WTC11 (cell line): Measurements from ENCODE around the gene SOX5. TPM values are rescaled to one million over a fixed set of nuclear protein-coding genes. Genes with fewer than 3 reads are reported as not detected.

Source experiments
- ATAC-seq: fragments of 200-7000 bp; cut with Tn5 transposase; 2 replicates; pipeline ENCODE4 v1.10.0; 2021; ENCODE audit warnings: mild to moderate bottlenecking, moderate library complexity
- CTCF ChIA-PET: fragments of 300-600 bp; sonication (Branson Sonifier 250); formaldehyde crosslinking; loops from one replicate; lab custom pipeline; 2021; ENCODE audit warnings: antibody characterized with exemption; lab: Charles Lee
- POLR2A ChIA-PET: fragments of 350-600 bp; sonication (Branson Sonifier 250); formaldehyde crosslinking; loops from one replicate; lab custom pipeline; 2021; ENCODE audit warnings: antibody characterized with exemption; lab: Charles Lee
- DNase-seq: peaks from one replicate; pipeline ENCODE4 v3.0.0; 2021; ENCODE audit warnings: low spot score
- H3K27ac Mint-ChIP-seq: 2 replicates; pipeline ENCODE4 v1.8.0; 2021; ENCODE audit warnings: mixed read lengths
- H3K27me3 Mint-ChIP-seq: 2 replicates; pipeline ENCODE4 v1.8.0; 2021; ENCODE audit warnings: low read depth, mild to moderate bottlenecking, moderate library complexity, mixed read lengths
- H3K36me3 Mint-ChIP-seq: 2 replicates; pipeline ENCODE4 v1.8.0; 2021; ENCODE audit warnings: mixed read lengths
- H3K4me1 Mint-ChIP-seq: 2 replicates; pipeline ENCODE4 v1.8.0; 2022; ENCODE audit warnings: mixed read lengths
- H3K4me3 Mint-ChIP-seq: 2 replicates; pipeline ENCODE4 v1.8.0; 2021; ENCODE audit warnings: mild to moderate bottlenecking, moderate library complexity, mixed read lengths
- H3K9me3 Mint-ChIP-seq: 2 replicates; pipeline ENCODE4 v1.8.0; 2021; ENCODE audit warnings: mixed read lengths
- CTCF ChIP-seq: fragments of 200-600 bp; IDR thresholded peaks from 2 replicates; pipeline ENCODE4 v1.8.0; 2022; ENCODE audit warnings: antibody characterized with exemption
- ELF4 ChIP-seq: sonication (generic); formaldehyde crosslinking; IDR thresholded peaks from 2 replicates; pipeline ENCODE4 v1.8.1; 2022; ENCODE audit warnings: low read depth, mild to moderate bottlenecking, moderate library complexity, missing genetic modification reagents
- ESRRA ChIP-seq: sonication (generic); formaldehyde crosslinking; IDR thresholded peaks from 2 replicates; pipeline ENCODE4 v1.8.1; 2022; ENCODE audit warnings: mild to moderate bottlenecking, missing genetic modification reagents, borderline replicate concordance
- FOXK1 ChIP-seq: sonication (generic); formaldehyde crosslinking; IDR thresholded peaks from 2 replicates; pipeline ENCODE4 v1.8.0; 2022; ENCODE audit warnings: mild to moderate bottlenecking, moderate library complexity, missing genetic modification reagents
- GABPB1 ChIP-seq: sonication (generic); formaldehyde crosslinking; IDR thresholded peaks from 2 replicates; pipeline ENCODE4 v1.8.1; 2023; ENCODE audit warnings: mild to moderate bottlenecking, missing genetic modification reagents
- GRHL2 ChIP-seq: fragments of 250-450 bp; sonication (Bioruptor Pico); IDR thresholded peaks from 2 replicates; pipeline ENCODE4 v1.8.0; 2022; ENCODE audit warnings: mild to moderate bottlenecking, moderate library complexity; ENCODE audit not compliant: insufficient replicate concordance, severe bottlenecking
- IRF2 ChIP-seq: sonication (generic); formaldehyde crosslinking; IDR thresholded peaks from 2 replicates; pipeline ENCODE4 v1.8.0; 2022; ENCODE audit warnings: low read depth, missing genetic modification reagents, borderline replicate concordance
- JAZF1 ChIP-seq: fragments of 250-450 bp; sonication (Bioruptor Pico); IDR thresholded peaks from 2 replicates; pipeline ENCODE4 v1.9.0; 2021; ENCODE audit warnings: moderate library complexity, mild to moderate bottlenecking, inconsistent platforms
- MAX ChIP-seq: sonication (generic); formaldehyde crosslinking; IDR thresholded peaks from 2 replicates; pipeline ENCODE4 v1.8.0; 2022; ENCODE audit warnings: mild to moderate bottlenecking, missing genetic modification reagents
- MLX ChIP-seq: sonication (generic); formaldehyde crosslinking; IDR thresholded peaks from 2 replicates; pipeline ENCODE4 v1.8.1; 2023; ENCODE audit warnings: mild to moderate bottlenecking, missing genetic modification reagents, moderate library complexity
- NFATC4 ChIP-seq: fragments of 250-450 bp; sonication (Bioruptor Pico); IDR thresholded peaks from 2 replicates; pipeline ENCODE4 v1.9.0; 2021; ENCODE audit warnings: mild to moderate bottlenecking
- NR1H2 ChIP-seq: sonication (generic); formaldehyde crosslinking; IDR thresholded peaks from 2 replicates; pipeline ENCODE4 v1.9.0; 2021; ENCODE audit warnings: mild to moderate bottlenecking, moderate library complexity, missing genetic modification reagents
- SMAD4 ChIP-seq: sonication (generic); formaldehyde crosslinking; IDR thresholded peaks from 2 replicates; pipeline ENCODE4 v1.8.0; 2022; ENCODE audit warnings: mild to moderate bottlenecking, missing genetic modification reagents
- SP1 ChIP-seq: sonication (generic); formaldehyde crosslinking; conservative IDR thresholded peaks from 2 replicates; pipeline ENCODE4 v1.8.1; 2022; ENCODE audit warnings: missing genetic modification reagents
- TEAD1 ChIP-seq: sonication (generic); formaldehyde crosslinking; IDR thresholded peaks from 2 replicates; pipeline ENCODE4 v1.8.0; 2022; ENCODE audit warnings: mild to moderate bottlenecking, missing genetic modification reagents
- ZNF121 ChIP-seq: sonication (generic); formaldehyde crosslinking; IDR thresholded peaks from 2 replicates; pipeline ENCODE4 v1.8.0; 2023; ENCODE audit warnings: missing genetic modification reagents
- ZNF416 ChIP-seq: fragments of 250-450 bp; sonication (Bioruptor Pico); IDR thresholded peaks from 2 replicates; pipeline ENCODE4 v1.9.0; 2021; ENCODE audit warnings: mild to moderate bottlenecking, inconsistent platforms
- ZNF512 ChIP-seq: sonication (generic); formaldehyde crosslinking; IDR thresholded peaks from 2 replicates; pipeline ENCODE4 v1.8.1; 2022; ENCODE audit warnings: missing genetic modification reagents, borderline replicate concordance
- total RNA-seq: library from RNA; stranded (reverse); gene quantifications from 3 replicates; pipeline ENCODE4 v1.2.3, GENCODE V29; 2021
- TF ChIP-seq, protein P1 (sequence below): sonication (generic); formaldehyde crosslinking; IDR thresholded peaks from 2 replicates; pipeline ENCODE4 v1.8.1; 2022; ENCODE audit warnings: mild to moderate bottlenecking, missing genetic modification reagents, moderate library complexity, borderline replicate concordance
- TF ChIP-seq, protein P2 (sequence below): fragments of 250-450 bp; sonication (Bioruptor Pico); IDR thresholded peaks from 2 replicates; pipeline ENCODE4 v1.9.0; 2021; ENCODE audit warnings: mild to moderate bottlenecking
- TF ChIP-seq, protein P3 (sequence below): sonication (generic); formaldehyde crosslinking; IDR thresholded peaks from 2 replicates; pipeline ENCODE4 v1.8.1; 2023; ENCODE audit warnings: mild to moderate bottlenecking, missing genetic modification reagents, borderline replicate concordance
- TF ChIP-seq, protein P4 (sequence below): sonication (generic); formaldehyde crosslinking; IDR thresholded peaks from 2 replicates; pipeline ENCODE4 v1.8.0; 2023; ENCODE audit warnings: missing genetic modification reagents

SOX5 gene
- total RNA-seq, 1 experiment from 2014 or later: 2.3 TPM

- TF ChIP-seq ESRRA (CRISPR knock-in tag): no peak
Measured at GRCh38 chr12:23503544-23503943, 445.9 kb downstream of the SOX5 start (continued).

GRCh38 chr12:23502259-23502658, 447.2 kb downstream of the SOX5 start:
- H3K4me3 Mint-ChIP-seq: no peak overlapping the region
- POLR2A ChIA-PET: no interaction called here
- TF ChIP-seq TEAD1 (no peak), GABPB1 (CRISPR knock-in tag) (no peak), ELF4 (CRISPR knock-in tag) (no peak), FOXK1 (CRISPR knock-in tag) (no peak), JAZF1 (CRISPR knock-in tag) (no peak)
- TF ChIP-seq, protein P1, sequence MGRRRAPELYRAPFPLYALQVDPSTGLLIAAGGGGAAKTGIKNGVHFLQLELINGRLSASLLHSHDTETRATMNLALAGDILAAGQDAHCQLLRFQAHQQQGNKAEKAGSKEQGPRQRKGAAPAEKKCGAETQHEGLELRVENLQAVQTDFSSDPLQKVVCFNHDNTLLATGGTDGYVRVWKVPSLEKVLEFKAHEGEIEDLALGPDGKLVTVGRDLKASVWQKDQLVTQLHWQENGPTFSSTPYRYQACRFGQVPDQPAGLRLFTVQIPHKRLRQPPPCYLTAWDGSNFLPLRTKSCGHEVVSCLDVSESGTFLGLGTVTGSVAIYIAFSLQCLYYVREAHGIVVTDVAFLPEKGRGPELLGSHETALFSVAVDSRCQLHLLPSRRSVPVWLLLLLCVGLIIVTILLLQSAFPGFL: no peak
- TF ChIP-seq, all 79 proteins: peak for 0
- ATAC-seq (no peak), DNase-seq (no peak)
- Mint-ChIP-seq H3K4me1 (peaks cover 41% of the 10 kb centered on the region), H3K9me3 (peaks cover 23% of the 10 kb centered on the region), H3K27me3 (no peaks in the 10 kb centered on the region; the same call in 1 of the 2 replicates), H3K36me3 (peaks cover 18% of the 10 kb centered on the region), H3K27ac (no peak overlapping the region)
- CTCF ChIA-PET: no interaction called here

DNA sequence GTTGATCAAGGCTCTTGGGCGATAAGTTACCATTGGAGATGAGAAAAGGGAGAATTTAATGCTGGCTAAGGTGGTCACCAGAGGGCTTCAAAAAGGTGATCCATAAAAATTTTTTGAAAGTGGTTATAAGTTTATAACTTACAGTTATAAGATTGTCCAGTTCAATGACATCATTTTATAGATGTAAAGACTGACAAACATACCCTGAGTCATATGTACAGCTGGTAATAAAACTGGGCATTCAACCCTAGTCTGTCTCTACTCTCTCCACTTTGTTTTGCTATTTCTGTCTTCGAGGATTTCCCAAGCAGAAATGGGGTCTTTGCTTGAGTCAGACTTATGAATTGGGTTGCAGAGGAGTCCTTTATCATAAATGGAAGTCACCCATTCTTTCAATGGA, 454.0 kb downstream of the SOX5 start:
- TF ChIP-seq GRHL2 (CRISPR knock-in tag) (no peak), ELF4 (CRISPR knock-in tag) (no peak), SMAD4 (CRISPR knock-in tag) (no peak), NR1H2 (CRISPR knock-in tag) (no peak), MLX (CRISPR knock-in tag) (no peak), MAX (CRISPR knock-in tag) (no peak), ZNF121 (CRISPR knock-in tag) (no peak), CTCF (no peak), NFATC4 (CRISPR knock-in tag) (no peak), IRF2 (no peak), SP1 (CRISPR knock-in tag) (no peak), ZNF416 (CRISPR knock-in tag) (no peak), ZNF512 (no peak)
- TF ChIP-seq, protein P2, sequence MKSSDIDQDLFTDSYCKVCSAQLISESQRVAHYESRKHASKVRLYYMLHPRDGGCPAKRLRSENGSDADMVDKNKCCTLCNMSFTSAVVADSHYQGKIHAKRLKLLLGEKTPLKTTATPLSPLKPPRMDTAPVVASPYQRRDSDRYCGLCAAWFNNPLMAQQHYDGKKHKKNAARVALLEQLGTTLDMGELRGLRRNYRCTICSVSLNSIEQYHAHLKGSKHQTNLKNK (CRISPR knock-in tag): no peak
- TF ChIP-seq, protein P3, sequence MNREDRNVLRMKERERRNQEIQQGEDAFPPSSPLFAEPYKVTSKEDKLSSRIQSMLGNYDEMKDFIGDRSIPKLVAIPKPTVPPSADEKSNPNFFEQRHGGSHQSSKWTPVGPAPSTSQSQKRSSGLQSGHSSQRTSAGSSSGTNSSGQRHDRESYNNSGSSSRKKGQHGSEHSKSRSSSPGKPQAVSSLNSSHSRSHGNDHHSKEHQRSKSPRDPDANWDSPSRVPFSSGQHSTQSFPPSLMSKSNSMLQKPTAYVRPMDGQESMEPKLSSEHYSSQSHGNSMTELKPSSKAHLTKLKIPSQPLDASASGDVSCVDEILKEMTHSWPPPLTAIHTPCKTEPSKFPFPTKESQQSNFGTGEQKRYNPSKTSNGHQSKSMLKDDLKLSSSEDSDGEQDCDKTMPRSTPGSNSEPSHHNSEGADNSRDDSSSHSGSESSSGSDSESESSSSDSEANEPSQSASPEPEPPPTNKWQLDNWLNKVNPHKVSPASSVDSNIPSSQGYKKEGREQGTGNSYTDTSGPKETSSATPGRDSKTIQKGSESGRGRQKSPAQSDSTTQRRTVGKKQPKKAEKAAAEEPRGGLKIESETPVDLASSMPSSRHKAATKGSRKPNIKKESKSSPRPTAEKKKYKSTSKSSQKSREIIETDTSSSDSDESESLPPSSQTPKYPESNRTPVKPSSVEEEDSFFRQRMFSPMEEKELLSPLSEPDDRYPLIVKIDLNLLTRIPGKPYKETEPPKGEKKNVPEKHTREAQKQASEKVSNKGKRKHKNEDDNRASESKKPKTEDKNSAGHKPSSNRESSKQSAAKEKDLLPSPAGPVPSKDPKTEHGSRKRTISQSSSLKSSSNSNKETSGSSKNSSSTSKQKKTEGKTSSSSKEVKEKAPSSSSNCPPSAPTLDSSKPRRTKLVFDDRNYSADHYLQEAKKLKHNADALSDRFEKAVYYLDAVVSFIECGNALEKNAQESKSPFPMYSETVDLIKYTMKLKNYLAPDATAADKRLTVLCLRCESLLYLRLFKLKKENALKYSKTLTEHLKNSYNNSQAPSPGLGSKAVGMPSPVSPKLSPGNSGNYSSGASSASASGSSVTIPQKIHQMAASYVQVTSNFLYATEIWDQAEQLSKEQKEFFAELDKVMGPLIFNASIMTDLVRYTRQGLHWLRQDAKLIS (CRISPR knock-in tag): no peak
- TF ChIP-seq, protein P4, sequence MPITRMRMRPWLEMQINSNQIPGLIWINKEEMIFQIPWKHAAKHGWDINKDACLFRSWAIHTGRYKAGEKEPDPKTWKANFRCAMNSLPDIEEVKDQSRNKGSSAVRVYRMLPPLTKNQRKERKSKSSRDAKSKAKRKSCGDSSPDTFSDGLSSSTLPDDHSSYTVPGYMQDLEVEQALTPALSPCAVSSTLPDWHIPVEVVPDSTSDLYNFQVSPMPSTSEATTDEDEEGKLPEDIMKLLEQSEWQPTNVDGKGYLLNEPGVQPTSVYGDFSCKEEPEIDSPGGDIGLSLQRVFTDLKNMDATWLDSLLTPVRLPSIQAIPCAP (CRISPR knock-in tag): no peak
- no peak overlapping the region for H3K27ac Mint-ChIP-seq
- H3K27me3 Mint-ChIP-seq: no peaks in the 10 kb centered on the region; the same call in 1 of the 2 replicates
- 0 out of 2 replicates have a peak, but pooled peaks cover 3% of the 10 kb centered on the region for H3K4me1 Mint-ChIP-seq
- peaks cover 19% of the 10 kb centered on the region for H3K36me3 Mint-ChIP-seq
- H3K9me3 Mint-ChIP-seq: peaks cover 25% of the 10 kb centered on the region
- H3K4me3 Mint-ChIP-seq: no peak overlapping the region
- POLR2A ChIA-PET: no interaction called here
- DNase-seq (no peak), ATAC-seq (no peak)
- CTCF ChIA-PET: no interaction called here
